Endothelial cell of umbilical vein (primary cell): ENCODE results near the gene PIWIL4.

Experiments
- EZH2 ChIP-seq: IDR thresholded peaks from 2 replicates; pipeline ENCODE4 v1.6.1; 2012; ENCODE audit warnings: borderline replicate concordance, low read depth, mild to moderate bottlenecking, moderate library complexity, low read length, inconsistent platforms; ENCODE audit not compliant: severe bottlenecking
- POLR2A ChIP-seq: IDR thresholded peaks from 2 replicates; pipeline ENCODE4 v1.6.1; 2012; ENCODE audit warnings: low read depth, mild to moderate bottlenecking, control low read depth, low read length
- TF ChIP-seq, protein P1 (sequence below), 2 donors: IDR thresholded peaks; 1 replicate in 1 of 2; 2 replicates in 1 of 2; pipeline ENCODE4 v1.5.1; 2011; ENCODE audit warnings: low read length in 2 of 2, mild to moderate bottlenecking in 2 of 2, moderate library complexity in 2 of 2, control low read depth in 1 of 2, inconsistent platforms in 1 of 2, low read depth in 1 of 2; ENCODE audit not compliant: insufficient read depth in 1 of 2; ENCODE audit errors: extremely low read depth in 1 of 2

DNA sequence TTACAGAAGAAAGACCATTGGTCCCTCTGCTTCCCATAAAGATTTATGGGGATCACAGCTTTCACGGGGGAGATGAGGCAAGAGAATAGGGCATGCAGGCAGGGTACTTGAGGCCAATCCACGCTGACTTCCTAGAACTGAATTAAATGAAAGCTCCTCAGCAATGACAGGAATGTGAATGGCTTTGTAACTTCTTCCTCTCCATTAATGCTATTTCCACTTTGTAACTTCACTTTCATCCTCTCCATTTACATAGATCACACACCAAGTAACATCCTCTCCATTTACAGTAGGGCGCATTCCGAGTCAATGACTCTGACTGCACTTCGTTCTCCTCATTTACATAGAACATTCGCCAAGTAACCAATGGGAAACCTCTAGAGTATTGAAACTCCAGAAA, 89.8 kb downstream of the PIWIL4 start:
- TF ChIP-seq, protein P1, sequence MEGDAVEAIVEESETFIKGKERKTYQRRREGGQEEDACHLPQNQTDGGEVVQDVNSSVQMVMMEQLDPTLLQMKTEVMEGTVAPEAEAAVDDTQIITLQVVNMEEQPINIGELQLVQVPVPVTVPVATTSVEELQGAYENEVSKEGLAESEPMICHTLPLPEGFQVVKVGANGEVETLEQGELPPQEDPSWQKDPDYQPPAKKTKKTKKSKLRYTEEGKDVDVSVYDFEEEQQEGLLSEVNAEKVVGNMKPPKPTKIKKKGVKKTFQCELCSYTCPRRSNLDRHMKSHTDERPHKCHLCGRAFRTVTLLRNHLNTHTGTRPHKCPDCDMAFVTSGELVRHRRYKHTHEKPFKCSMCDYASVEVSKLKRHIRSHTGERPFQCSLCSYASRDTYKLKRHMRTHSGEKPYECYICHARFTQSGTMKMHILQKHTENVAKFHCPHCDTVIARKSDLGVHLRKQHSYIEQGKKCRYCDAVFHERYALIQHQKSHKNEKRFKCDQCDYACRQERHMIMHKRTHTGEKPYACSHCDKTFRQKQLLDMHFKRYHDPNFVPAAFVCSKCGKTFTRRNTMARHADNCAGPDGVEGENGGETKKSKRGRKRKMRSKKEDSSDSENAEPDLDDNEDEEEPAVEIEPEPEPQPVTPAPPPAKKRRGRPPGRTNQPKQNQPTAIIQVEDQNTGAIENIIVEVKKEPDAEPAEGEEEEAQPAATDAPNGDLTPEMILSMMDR (IDR thresholded peaks at IDR 0.05; ENCODE audit: extremely low read depth in 1 of 2, insufficient read depth in 1 of 2, low read depth in 1 of 2, low read length in 2 of 2), result no peak
- TF ChIP-seq EZH2, result no peak
- TF ChIP-seq POLR2A, result no peak
